ENCODE data around the gene PSMB8. TPM values are rescaled to one million over a fixed set of nuclear protein-coding genes. Genes with fewer than 3 reads are reported as not detected.

Gene PSMB8
- total and polyA plus RNA-seq, 2 of the 4 experiments (the other 2 are of a cell fraction), result 31.6 to 33.3 TPM

DNA sequence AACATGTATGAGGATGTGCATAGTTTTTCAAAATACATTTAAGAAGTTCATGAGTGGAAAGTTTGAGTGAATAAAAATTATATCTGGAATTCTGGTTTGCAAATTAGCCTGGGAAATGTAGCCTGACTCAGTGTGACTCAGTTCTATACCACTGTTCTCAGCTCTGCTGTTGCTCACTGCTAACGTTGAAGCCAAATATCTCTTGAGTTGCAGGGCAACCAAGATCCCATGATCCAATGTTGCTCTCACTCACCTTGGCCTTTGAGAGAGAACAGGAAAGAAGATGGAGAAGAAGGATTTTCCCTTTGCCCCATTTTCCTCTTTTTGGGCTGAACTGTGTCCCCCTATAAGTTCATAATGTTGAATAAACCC lies 39.0 kb upstream of the PSMB8 start:
- Histone ChIP-seq H3K18ac (ENCODE audit: low read depth, low read length) (no peak overlapping the region), H3K14ac (replicated peaks; ENCODE audit: low read depth, low read length) (no peak overlapping the region), H3K4me1 (ENCODE audit: control insufficient read depth, insufficient read depth, low read length) (peaks cover 13% of the 10 kb centered on the region), H4K91ac (ENCODE audit: insufficient read depth, low read depth, low read length) (no peak overlapping the region), H3K56ac (ENCODE audit: extremely low read depth, insufficient read depth, low read length) (no peak overlapping the region), H2BK20ac (ENCODE audit: low read depth, low read length) (no peak overlapping the region), H3K27ac (ENCODE audit: insufficient read depth, low read length) (no peak overlapping the region), H2AFZ (replicated peaks; ENCODE audit: low read length, poor library complexity) (no peak overlapping the region), H2BK15ac (ENCODE audit: low read depth, low read length) (no peak overlapping the region), H2AK9ac (replicated peaks; ENCODE audit: low read depth, low read length, poor library complexity) (no peak overlapping the region), H2BK5ac (ENCODE audit: low read depth, low read length, poor library complexity, severe bottlenecking) (no peak overlapping the region), H3K27me3 (ENCODE audit: control insufficient read depth, insufficient read depth, low read length) (peaks cover 15% of the 10 kb centered on the region), H2AK5ac (ENCODE audit: low read depth, low read length) (no peak overlapping the region), H3K36me3 (ENCODE audit: control insufficient read depth, insufficient read depth, low read length) (no peaks in the 10 kb centered on the region), H3K9me1 (ENCODE audit: insufficient read depth, low read length) (no peaks in the 10 kb centered on the region), H2BK120ac (ENCODE audit: low read depth, low read length) (no peak overlapping the region), H3K79me1 (ENCODE audit: low read depth in 1 of 2, low read length in 2 of 2) (no peaks in the 10 kb centered on the region), H3K23ac (ENCODE audit: low read depth, low read length) (no peak overlapping the region), H3K4ac (ENCODE audit: low read depth, low read length) (no peak overlapping the region), H3K4me2 (ENCODE audit: low read depth, low read length) (no peak overlapping the region), H3K9me3 (ENCODE audit: control insufficient read depth, insufficient read depth, low read length) (no peaks in the 10 kb centered on the region), H3K9ac (ENCODE audit: low read depth, low read length) (no peak overlapping the region), H3K4me3 (ENCODE audit: insufficient read depth, low read depth, low read length) (no peak overlapping the region), H4K8ac (ENCODE audit: low read depth in 2 of 2, low read length in 2 of 2) (no peak overlapping the region), H4K5ac (ENCODE audit: low read depth, low read length) (no peak overlapping the region), H4K20me1 (ENCODE audit: insufficient read depth, low read length) (no peaks in the 10 kb centered on the region)
- in situ Hi-C loops (cut with MboI; ENCODE audit: low sequenced_read_pairs) (no loop called here), dilution Hi-C loops (cut with HindIII; ENCODE audit: low sequenced_read_pairs, unreplicated experiment) (no loop called here), intact Hi-C loops (cut with micrococcal nuclease) (no loop called here)
- POLR2A ChIA-PET (ENCODE audit: unreplicated experiment), result no interaction called here
- no TSS peak for BruUV-seq (replicated peaks)
- WGBS, 2 experiments (ENCODE audit: extremely low coverage in 2 of 2, insufficient read length in 1 of 2), result no CpG with 5 or more reads among the region's 1 CpG
- TF ChIP-seq BHLHE40 (IDR thresholded peaks at IDR 0.05; ENCODE audit: low read depth, low read length) (no peak), MXI1 (IDR thresholded peaks at IDR 0.05; ENCODE audit: borderline replicate concordance, low read depth, low read length) (no peak), MAFK (IDR thresholded peaks at IDR 0.05; ENCODE audit: low read depth, low read length) (no peak), SMC3 (IDR thresholded peaks at IDR 0.05; ENCODE audit: low read depth, low read length) (no peak), POLR2A (IDR thresholded peaks at IDR 0.05; ENCODE audit: low read depth, low read length) (no peak), CHD1 (IDR thresholded peaks at IDR 0.05; ENCODE audit: low read depth, low read length) (no peak), NFE2L2 (IDR thresholded peaks at IDR 0.05; ENCODE audit: low read depth, low read length) (no peak), MAZ (IDR thresholded peaks at IDR 0.05; ENCODE audit: borderline replicate concordance, low read depth, low read length) (no peak), RAD21 (IDR thresholded peaks at IDR 0.05; ENCODE audit: low read length) (no peak), FOS (IDR thresholded peaks at IDR 0.05; ENCODE audit: low read depth, low read length) (no peak)
- TF ChIP-seq, protein P1, sequence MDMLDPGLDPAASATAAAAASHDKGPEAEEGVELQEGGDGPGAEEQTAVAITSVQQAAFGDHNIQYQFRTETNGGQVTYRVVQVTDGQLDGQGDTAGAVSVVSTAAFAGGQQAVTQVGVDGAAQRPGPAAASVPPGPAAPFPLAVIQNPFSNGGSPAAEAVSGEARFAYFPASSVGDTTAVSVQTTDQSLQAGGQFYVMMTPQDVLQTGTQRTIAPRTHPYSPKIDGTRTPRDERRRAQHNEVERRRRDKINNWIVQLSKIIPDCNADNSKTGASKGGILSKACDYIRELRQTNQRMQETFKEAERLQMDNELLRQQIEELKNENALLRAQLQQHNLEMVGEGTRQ (IDR thresholded peaks at IDR 0.05; ENCODE audit: low read depth, low read length), result no peak
- TF ChIP-seq, protein P2, sequence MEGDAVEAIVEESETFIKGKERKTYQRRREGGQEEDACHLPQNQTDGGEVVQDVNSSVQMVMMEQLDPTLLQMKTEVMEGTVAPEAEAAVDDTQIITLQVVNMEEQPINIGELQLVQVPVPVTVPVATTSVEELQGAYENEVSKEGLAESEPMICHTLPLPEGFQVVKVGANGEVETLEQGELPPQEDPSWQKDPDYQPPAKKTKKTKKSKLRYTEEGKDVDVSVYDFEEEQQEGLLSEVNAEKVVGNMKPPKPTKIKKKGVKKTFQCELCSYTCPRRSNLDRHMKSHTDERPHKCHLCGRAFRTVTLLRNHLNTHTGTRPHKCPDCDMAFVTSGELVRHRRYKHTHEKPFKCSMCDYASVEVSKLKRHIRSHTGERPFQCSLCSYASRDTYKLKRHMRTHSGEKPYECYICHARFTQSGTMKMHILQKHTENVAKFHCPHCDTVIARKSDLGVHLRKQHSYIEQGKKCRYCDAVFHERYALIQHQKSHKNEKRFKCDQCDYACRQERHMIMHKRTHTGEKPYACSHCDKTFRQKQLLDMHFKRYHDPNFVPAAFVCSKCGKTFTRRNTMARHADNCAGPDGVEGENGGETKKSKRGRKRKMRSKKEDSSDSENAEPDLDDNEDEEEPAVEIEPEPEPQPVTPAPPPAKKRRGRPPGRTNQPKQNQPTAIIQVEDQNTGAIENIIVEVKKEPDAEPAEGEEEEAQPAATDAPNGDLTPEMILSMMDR (conservative IDR thresholded peaks at IDR 0.05; ENCODE audit: low read depth, low read length), result no peak
- DNase-seq (peak; percentile 82), ATAC-seq (ENCODE audit: low read depth) (no peak; the same call in 1 of the 2 replicates)
- CTCF ChIA-PET, result interaction anchor here (0.5 kb wide), 1 partner anchor 514 kb away, joined by 3 read pairs; no protein-coding TSS in a partner anchor

Data from IMR-90 (cell line).